Epithelial cell of proximal tubule (primary cell): ENCODE results near the gene ZMAT3. TPM values are rescaled to one million over a fixed set of nuclear protein-coding genes. Genes with fewer than 3 reads are reported as not detected.

Experiments used
- DNase-seq: peaks from one replicate; pipeline ENCODE4 v3.0.0-alpha.2; 2011; ENCODE audit warnings: low read depth
- H3K4me3 ChIP-seq: 2 replicates; pipeline ENCODE4 v1.5.1; 2011; ENCODE audit warnings: low read depth, mild to moderate bottlenecking, low read length
- total RNA-seq: library from RNA; depleted of rRNA; stranded (reverse); fragments of >200 nt; gene quantifications from 2 replicates; pipeline ENCODE4 v1.2.3, GENCODE V29; 2015
- TF ChIP-seq, protein P1 (sequence below): conservative IDR thresholded peaks from 2 replicates; pipeline ENCODE4 v1.5.1; 2012; ENCODE audit warnings: low read depth, mild to moderate bottlenecking, low read length

Gene ZMAT3
- total RNA-seq, 1 donor from 2014 or later = 10.2 TPM

DNA sequence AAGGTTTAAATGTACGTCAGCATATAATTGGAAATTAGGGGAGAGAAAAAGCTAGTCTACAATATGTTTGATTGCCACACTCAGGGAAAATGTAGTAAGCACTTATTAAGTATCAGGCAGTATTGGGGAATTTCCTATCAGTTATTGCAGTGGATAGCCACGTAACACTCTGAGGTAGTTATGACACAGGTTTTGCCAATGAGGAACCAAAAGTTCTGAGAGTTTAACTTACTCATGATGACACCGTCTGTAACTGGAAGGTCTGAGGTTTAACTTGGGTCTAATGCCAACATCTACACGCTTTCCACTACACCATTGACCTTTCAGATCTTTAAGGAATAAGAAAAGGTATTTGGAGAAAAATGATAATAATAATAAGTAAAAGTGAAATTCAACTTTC is 89.5 kb downstream of the ZMAT3 start:
- no peak overlapping the region for H3K4me3 ChIP-seq
- TF ChIP-seq, protein P1, sequence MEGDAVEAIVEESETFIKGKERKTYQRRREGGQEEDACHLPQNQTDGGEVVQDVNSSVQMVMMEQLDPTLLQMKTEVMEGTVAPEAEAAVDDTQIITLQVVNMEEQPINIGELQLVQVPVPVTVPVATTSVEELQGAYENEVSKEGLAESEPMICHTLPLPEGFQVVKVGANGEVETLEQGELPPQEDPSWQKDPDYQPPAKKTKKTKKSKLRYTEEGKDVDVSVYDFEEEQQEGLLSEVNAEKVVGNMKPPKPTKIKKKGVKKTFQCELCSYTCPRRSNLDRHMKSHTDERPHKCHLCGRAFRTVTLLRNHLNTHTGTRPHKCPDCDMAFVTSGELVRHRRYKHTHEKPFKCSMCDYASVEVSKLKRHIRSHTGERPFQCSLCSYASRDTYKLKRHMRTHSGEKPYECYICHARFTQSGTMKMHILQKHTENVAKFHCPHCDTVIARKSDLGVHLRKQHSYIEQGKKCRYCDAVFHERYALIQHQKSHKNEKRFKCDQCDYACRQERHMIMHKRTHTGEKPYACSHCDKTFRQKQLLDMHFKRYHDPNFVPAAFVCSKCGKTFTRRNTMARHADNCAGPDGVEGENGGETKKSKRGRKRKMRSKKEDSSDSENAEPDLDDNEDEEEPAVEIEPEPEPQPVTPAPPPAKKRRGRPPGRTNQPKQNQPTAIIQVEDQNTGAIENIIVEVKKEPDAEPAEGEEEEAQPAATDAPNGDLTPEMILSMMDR = no peak
- DNase-seq = no peak

DNA sequence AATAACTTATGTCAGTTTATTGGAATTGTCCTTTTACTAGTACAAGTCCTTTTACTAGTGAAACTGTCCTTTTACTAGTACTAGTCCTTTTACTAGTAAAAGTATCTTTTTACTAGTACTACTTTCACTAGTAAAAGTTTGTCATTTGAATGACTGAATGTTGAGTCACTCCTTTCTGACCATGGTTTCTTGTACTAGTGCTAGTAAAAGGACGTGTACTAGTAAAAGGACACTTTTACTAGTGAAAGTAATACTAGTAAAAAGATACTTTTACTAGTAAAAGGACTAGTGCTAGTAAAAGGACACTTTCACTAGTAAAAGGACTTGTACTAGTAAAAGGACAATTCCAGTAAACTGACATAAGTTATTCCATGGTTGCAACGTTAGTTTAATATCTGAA is 96.3 kb downstream of the ZMAT3 start:
- H3K4me3 ChIP-seq = no peak overlapping the region
- DNase-seq = no peak
- TF ChIP-seq, protein P1 = no peak

DNA sequence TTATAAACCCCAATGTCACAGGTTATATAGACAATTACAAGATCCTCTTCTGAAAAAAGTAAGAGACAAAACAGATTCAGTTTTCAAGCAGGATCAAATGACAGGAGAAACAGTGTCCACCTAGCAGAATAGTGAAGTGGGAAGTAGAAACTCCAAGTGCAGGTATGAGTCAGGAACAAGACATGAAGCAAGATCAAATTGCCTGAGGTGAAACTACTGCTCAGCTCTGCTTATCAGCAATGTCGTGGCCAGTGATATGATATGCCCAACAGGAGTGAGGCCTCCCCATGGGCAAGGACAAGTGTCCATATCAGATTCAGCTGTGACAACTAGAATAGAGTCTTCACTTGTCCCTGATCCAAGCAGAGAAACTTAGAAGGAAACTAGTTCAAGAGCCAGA is 100.0 kb downstream of the ZMAT3 start:
- no peak for DNase-seq
- no peak overlapping the region for H3K4me3 ChIP-seq
- TF ChIP-seq, protein P1 = no peak

DNA sequence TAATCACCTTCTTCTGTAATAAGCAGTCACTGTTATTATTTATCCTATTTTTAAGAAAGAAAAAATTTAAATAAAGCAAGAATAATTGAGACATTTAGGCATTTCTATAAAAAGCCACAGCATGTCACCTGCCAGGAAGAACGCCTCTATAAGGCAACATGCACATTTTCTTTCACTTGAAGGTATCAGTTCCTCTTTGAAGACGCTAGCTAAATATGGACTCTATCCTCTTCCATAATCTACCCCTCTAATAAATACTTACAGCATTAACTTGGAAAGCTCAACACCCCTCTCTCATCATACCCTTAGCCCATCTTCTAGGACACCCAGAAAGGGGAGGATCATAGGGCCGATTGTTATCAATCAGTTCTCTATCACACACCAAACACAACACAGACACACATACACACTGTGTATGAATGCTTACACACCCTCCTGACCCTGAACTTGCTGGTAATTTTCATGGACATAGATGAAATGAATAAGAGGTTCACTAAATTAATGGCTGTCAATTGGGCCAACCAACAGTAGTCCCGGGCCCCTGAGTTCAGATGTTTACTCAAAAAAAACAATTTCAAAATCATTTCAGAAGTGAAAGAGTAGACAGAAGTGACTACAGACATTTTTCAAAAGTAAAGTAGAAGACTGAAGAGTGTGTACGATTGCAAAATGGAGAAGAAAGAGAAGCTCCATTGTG is 102.5 kb downstream of the ZMAT3 start:
- TF ChIP-seq, protein P1 = no peak
- no peak for DNase-seq

More for the DNA sequence above, 102.5 kb downstream of the ZMAT3 start:
- no peak overlapping the region for H3K4me3 ChIP-seq

Other genes with a start within 250 kb of the ZMAT3 start
- 8.7 and 11.7 TPM in 2 replicates for gene PIK3CA, start 76.5 kb upstream of the ZMAT3 start, total RNA-seq
- gene KCNMB3, start 179.3 kb upstream of the ZMAT3 start, total RNA-seq = 0.40 and 1.2 TPM in 2 replicates